Measurements from ENCODE around the gene SMARCAD1.

GRCh38 chr4:94325835-94326234 lies 118.2 kb downstream of the SMARCAD1 start:
- TF ChIP-seq, protein P1, sequence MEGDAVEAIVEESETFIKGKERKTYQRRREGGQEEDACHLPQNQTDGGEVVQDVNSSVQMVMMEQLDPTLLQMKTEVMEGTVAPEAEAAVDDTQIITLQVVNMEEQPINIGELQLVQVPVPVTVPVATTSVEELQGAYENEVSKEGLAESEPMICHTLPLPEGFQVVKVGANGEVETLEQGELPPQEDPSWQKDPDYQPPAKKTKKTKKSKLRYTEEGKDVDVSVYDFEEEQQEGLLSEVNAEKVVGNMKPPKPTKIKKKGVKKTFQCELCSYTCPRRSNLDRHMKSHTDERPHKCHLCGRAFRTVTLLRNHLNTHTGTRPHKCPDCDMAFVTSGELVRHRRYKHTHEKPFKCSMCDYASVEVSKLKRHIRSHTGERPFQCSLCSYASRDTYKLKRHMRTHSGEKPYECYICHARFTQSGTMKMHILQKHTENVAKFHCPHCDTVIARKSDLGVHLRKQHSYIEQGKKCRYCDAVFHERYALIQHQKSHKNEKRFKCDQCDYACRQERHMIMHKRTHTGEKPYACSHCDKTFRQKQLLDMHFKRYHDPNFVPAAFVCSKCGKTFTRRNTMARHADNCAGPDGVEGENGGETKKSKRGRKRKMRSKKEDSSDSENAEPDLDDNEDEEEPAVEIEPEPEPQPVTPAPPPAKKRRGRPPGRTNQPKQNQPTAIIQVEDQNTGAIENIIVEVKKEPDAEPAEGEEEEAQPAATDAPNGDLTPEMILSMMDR (IDR thresholded peaks at IDR 0.05): no peak
- TF ChIP-seq POLR2A (IDR thresholded peaks at IDR 0.05; ENCODE audit: low read length): no peak

Measured in A549 (cell line).